ENCODE results near the gene FLYWCH2.

FLYWCH2 gene, protein sequence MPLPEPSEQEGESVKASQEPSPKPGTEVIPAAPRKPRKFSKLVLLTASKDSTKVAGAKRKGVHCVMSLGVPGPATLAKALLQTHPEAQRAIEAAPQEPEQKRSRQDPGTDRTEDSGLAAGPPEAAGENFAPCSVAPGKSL

DNA sequence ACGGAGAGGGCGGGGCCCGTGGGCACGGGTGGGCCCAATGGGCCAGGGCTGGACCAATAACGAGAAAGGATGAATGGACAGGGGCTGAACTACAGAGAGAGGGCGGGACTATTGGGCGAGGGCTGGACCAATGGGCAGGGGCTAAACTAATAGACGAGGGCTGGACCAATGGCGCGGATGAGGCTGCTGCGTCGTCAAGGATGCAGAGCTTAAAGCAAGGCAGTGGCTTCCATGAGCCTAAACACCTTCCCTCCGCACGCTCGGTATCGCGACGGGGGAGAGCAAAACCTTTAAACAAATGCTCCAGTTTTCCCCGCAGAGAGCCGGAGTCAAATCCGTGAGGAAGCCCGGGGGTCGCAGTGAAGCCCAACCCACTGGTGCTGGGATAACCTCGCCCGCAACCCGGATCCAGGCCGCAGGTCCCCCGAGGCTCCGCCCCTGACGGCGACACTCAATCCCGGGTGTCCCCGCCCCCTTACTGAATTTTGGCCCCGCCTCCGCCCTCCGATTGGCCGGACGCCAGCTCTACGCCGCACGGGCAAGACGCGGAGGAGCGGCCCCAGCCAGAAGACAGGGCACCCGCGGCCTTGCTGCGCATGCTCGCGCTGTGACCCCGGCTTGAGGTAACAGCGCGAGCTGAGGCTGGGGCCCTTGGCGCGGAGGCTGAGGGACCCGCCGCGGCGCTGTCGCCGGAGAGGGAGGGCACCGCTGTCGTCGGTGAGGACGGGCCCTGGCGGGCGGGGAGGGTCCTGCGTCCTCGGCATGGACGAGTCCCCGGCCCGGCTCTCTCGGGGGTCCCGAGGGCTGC is at the start of gene FLYWCH2:
FLYWCH2 (plus strand) TSS at position 566 of the 808 bp plus-strand sequence. CDS start 13,235 bp downstream, outside the sequence.
- DNase-seq (ENCODE audit: low read depth), result peak; percentile 99

DNA sequence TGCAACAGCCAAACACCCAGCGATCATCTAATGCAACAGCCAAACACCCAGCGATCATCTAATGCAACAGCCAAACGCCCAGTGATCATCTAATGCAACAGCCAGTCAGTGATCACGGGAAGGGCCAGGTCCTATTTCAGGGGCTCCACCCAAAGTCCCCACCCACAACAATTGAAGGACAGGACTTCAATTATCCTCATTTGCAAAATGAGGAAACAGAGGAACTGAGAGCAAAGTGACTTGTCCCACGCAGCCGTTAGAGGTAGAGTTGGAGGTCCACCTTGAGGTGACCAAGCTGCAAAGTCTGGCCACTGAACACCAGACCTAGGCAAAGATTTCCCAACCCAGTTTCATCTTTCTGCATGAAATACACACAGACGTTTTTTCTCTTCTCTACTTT is 49.2 kb upstream of the FLYWCH2 start:
- DNase-seq (ENCODE audit: low read depth), result no peak

DNA sequence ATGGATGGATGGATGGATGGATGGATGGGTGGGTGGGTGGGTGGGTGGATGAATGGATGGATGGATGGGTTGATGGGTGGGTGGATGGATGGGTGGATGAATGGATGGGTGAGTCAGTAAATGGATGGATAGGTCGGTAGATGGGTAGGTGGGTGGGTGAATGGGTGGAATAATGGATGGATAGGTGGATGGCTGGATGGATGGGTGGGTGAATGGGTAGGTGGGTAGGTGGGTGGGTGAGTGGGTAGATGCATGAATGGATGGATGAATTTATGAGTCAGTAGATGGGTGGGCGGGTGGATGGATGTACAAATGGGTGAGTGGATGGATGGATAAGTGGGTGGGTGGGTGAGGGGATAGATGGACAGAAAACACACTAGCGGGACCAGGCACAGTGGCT is 48.0 kb upstream of the FLYWCH2 start:
- DNase-seq (ENCODE audit: low read depth), result no peak

DNA sequence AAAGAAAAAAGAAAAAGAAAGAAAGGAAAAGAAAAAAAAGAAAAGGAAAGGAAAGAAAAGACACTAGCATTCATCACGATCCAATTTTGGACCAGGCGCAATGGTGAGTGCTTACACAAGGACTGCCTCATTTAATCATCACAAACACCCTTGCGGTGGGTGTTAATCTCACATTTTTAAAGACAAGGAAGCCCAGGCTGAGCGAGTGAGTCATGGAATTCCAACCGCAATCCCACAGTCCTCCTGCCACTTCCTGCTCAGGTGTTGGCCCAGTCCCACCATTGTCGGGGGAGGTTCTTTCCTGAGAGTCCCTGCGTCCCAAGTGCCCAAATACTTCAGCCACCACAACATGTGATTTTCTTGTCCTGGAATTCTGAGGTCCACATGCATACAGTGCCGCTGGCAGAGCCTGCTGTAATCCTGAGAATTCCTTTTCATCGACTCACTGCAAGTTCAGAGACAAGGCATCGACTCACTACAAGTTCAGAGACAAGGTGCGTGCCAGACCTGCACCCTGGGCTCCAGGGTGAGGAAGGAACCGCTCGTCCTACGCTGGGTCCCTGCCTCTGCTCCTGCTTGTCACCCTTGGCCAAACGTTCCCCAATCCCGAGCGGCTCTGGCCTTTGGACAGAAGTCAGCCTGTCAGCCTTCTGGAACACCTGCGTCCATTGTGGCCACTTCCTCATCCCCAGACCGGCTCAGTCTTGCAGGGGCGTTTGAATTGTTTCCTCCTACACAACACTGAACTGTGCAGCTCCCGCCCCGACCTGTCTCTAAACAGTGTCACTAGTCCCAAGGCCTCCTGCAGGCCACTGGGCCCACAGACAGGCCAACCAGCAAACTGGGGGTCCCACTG is 47.1 kb upstream of the FLYWCH2 start:
- DNase-seq (ENCODE audit: low read depth), result peak; percentile 85

DNA sequence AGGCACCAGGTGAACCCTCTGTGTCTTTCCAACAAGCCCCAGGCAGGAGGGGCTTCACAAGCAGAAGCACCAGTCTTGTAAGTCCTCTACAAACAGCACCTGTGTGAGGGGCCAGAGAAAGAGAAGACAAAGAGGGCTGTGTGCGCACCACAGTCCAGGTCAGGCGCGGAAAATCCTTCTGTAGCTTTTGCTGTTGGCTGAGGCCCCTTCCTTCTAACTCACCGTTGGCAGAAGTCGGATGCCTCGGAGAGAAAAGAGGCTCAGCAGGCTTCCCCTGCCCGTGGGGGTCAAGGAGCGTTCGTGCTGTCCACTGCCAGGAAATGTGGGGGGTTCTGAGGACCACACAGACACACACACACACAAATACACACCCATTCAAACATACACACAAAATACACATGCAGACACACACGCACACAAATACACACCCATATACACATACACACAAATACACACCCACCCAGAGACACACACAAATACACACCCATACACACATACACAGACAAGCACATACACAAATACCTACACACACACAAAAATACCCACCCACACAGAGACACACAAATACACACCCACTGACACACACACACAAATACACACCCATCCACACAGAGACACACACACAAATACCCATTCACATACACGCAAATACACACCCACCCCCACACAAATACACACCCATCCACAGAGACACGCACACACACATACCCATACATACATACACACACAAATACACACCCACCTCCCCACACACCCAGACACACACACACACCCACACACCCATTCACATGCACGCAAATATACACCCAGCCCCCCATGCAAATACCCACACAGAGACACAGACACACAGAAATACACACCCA is 46.1 kb upstream of the FLYWCH2 start:
- no peak for DNase-seq (ENCODE audit: low read depth)

DNA sequence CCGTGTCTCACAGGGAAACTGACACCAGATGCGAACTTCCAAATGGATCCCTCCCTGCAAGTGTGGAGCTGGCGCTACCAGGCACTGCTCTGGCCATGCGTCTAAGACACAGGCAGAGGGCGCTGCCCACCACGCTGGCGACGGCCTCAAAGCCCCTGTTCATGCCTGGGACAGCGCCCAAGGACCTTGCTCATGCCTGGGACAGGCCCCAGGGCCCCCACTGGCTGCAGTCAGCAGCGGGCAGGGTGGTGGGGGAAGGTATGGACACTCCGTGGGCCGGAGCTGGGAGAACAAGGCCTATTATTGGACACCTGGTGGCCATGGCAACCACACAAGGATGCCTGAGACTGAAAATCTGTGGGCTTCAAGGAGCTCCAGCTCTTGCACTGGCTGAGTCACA is 44.1 kb upstream of the FLYWCH2 start:
- DNase-seq (ENCODE audit: low read depth), result peak; percentile 70

DNA sequence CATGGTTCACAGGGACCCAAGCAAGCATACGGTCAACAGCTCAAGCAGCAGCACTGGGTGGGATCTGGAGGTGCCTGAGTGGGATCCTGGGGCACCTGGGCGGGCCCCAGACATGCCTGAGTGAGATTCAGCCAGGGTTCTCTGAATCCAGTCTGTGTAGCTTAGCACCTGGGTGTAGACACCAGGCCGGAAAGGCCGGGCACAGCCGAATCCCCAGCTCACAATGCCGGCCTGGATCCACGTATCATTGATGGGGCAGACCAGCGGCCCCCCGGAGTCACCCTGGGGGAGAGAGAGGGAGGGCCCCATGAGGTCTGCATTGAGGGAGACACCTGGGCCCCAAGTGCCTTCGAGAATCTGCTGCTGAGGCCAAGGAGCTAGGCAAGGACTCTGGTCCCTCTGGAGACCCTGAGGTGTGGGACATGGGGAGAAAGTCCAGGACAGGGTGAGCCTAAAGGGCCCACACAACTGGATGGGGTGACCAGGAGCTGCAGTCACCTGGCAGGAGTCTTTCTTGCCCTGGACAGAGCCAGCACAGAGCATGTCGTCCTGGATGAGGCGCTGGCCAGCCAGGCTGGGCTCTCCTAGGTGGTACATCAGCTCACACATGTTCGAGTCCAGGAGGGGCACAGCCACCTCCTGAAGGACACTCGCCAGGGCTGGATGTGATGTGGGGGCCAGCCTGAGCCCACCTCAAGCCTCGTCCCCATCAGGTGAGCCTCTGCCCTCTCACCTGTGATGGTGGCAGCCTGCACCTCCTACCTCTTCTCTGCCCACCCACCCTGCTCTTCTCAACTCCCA is 43.2 kb upstream of the FLYWCH2 start:
- no peak for DNase-seq (ENCODE audit: low read depth)

DNA sequence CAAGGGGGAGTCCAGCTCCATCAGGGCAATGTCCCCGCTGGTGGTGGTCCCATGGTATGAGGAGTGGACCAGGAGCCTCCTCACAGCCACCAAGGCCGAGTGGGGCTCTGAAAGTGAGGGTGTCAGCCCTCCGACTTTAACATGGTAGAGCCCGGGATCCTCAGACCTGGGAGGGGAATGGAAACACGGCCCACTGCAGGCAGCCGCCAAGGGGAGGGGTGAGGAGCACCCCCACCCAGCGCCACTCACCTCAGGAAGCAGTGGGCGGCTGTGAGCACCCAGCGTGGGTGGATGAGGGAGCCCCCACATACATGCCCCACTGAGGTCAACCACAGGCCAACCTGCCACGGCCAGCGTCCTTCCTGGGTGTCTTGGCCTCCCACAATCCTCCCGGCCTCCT is 42.1 kb upstream of the FLYWCH2 start:
- DNase-seq (ENCODE audit: low read depth), result no peak

DNA sequence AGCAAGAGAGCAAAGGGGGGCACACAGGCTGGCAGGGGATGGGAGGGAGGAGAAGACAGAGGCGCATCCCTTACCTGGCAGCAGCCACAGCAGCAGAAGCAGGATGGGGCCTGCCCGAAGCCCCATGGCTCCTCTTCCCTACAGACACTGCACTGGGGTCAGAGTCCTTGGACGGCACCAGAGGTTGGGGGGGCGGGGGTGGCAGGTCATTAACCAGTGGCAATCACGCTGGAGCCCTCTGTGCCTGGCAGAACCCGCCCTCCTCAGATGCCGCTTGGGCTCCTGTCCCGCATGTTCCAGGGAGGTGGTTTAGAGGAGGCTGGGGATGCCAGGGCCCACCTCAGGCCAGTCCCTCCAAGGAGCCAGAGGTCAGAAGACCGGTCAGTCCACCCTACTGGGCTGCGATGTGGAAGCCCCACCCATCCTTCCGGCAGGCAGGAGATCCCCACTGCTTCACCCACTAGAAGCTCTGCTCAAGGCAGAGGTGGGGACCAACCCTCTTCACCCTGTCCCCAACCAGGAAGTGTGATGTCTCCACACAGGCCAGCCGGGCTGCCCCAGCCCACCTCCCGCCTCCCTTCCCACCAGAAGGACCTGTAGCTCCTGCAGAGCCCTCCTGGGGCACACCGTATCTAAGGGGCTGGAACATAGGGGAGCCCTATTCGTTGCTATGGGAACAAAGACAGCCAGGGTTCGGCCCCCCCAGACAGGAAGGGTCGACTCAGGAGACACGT is 41.2 kb upstream of the FLYWCH2 start:
- no peak for DNase-seq (ENCODE audit: low read depth)

DNA sequence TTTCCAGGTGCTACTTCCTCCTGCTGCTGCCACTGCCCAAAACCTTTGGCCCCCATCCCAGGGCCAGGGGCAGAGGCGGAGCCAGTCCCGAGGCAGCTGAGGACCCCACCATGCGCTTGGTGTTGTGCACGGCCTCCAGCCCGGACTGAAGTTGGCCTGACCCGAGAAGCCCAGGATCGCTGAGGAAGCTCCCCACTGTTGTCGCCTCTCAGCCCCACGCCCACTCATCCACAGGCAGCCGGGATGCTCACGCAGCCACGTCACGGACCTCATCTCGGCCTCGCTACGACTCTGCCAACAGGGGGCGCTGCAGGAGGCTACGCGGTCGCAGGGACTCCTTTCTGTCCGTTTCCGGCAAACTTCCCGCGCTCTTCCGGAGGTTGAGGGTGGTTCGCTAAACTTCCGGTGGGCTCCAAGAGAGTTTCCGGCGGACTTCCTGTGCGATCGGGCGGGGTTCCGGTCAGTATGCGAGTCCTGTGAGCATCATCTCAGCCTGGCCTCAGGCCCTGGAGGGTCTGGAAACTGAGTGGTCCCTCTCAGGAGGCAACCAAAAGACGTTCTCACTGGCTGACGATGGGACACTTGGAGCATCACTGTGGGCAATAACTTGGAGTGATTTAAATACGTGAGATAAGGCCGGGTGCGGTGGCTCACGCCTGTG is 40.5 kb upstream of the FLYWCH2 start:
- peak; percentile 51 for DNase-seq (ENCODE audit: low read depth)

DNA sequence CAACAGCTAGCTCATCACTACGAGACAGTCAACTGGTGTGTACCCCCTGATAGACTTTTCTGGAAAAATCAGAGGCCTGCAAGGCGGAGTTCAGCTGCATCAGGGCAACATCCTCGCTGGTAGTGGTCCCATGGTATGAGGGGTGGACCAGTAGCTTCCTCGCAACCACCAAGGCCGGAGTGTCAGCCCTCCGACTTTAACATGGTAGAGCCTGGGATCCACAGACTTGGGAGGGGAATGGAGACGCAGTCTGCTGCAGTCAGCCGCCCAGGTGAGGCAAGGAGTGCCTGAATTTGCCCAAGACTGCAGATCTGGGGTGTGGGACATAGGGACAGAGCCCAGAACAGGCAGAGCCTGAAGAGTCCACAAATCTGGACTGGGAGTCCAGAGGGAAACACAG is 39.5 kb upstream of the FLYWCH2 start:
- DNase-seq (ENCODE audit: low read depth), result no peak

DNA sequence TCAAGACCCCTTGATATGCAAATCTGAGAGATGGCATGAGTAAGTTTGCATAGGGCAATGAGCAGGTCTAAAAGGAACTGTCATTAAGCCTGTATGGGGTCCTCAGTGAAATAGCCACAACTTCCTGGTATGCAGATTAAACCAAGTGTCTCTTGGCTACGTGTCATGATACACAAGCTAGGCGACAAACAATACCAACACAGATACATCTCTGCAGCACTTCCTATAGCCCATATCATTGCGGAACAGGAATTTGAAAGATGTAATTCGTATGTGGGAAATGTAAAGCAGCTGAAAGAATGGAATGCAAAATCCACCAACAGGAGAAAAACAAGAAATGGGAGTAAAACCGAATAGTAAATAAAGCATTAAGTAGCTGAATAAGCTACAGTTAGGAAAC is 37.9 kb upstream of the FLYWCH2 start:
- DNase-seq (ENCODE audit: low read depth), result no peak

DNA sequence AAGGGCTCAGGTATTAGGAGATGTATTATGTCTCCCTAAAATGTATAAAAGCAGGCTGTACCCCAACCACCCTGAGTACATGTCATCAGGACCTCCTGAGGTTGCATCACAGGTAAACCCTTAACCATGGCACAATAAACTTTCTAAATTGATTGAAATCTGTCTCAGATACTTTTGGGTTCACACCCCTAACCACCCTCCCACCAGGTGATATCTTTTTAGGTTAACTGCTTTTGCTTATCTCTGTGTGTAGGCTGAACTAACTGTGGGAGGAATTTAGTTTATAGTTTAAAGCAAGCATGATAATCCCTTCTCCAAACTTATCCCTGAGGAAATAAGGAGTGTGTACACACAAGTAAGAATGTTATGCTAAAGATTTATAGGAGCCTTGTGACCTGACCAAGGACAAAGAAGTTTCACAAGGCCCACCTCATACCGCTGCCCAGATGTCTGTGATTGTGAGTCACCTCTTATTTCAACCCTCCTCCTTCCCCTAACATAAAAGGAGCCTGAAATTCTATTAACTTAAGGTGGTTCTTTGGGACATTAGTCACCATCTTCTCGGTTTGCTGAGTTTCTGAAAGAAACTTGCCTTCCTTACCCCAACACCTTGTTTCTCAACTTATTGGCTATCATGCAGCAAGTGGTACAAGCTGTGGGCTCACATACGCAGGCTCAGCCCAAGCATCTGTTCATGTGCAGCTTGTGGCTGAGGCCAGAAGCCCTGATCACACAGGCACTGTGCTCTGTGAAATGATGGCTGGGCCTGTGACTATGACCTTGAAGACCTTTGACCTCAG is 36.3 kb upstream of the FLYWCH2 start:
- peak; percentile 54 for DNase-seq (ENCODE audit: low read depth)

DNA sequence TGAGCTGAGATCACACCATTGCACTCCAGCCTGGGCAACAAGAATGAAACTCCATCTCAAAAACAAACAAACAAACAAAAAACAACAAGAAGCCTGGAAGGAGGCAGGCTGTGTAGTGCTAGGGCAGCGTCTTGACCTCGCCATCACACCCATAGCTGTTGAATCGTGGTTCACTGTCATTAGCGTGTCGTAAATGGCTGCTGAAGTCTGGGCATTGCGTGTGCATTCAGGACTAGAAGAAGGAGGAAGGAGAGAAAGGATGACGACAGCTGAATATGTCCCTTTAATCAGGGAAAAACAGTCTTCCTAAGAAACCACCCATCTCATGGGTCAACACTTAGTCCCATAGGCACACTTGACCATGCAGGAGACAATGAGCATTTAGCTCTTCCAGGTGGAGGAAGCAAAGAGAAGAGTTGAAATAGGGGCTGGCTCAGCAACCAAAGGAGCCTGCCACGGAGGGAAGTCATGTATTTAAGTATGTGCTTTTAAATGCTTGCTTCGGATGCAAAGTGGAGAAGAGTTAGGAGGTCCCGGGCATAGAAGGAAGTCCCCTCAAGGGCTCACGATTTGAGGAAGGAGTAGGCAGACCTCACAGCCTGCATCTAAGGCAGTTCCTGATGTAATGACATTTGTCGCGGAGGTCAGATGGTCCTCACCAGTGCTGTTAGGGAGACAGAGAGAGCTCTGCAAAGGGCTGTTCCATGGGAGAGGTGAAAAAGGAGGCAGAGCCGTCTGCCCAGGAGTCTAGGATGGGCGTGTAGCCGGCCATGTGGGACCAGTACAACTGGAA is 33.9 kb upstream of the FLYWCH2 start:
- DNase-seq (ENCODE audit: low read depth), result no peak

DNA sequence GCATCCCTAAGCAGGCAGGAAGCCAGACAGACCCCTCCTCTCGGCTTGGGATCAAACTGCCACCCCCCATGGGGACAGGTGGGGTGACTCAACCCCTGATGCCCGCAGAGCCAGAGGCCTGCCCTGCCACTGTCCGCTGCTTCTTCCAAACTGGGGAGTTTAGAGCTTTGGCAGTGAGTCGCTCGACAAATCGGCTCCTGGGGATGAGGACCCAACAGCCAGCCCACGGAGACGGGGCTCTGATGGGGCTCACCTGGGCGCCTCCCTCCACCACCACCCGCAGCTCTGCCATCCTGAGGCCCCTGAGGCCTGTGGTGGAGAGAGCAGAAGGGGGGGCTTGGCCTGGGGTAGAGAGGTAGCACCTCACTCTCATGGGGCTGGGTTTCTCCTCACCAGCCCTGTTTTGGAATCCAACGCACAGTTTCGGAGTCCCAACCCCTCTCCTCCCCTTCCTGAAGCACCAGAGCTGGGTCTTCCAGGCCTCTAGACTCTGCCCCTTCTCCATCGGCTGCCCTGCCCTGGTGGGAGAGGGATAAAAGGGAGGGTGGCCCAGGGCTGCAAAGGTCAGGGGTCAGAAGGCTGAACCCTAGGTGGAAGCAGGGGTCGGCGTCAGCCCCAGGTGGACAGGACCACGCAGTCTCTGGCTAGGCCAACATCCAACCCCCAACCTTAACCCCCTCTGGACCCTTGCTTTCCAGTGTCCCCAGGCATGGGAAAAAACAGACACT is 30.8 kb upstream of the FLYWCH2 start:
- no peak for DNase-seq (ENCODE audit: low read depth)

DNA sequence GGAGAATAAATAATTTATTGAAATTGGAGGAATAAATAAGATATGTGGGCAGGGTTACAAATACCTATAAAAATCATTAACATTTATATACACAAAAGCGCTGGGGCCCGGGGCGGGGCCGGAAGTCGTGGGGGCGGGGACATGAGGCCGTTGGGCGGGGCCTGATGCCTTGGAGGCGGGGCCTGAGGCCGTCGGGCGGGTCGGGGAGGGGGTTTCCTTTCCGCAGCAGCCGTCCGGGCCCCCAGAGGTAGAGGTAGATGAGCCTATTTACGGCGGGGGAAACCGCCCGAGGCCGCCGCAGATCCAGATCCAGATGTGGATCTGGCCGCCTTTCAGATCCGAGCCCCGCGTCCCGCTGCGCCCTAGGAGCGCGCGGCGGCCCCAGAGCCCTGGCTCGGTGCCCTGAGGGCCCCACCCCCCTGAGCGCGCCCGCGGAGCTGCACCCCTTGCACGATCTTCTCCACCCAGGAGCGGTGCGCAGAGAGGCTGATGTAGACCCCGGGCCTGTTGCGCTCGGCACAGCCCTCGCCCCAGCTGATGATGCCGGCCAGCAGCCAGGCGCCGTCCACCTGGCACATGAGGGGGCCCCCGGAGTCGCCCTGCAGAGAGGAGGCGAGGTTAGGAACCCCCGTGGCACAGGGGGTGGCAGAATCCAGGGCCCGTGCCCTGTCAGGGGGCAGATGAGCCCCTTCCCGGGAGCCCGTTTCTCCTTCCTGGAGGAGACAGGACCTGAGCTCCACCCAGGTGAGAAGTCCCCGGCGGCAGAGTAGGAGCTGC is 30.1 kb upstream of the FLYWCH2 start:
- DNase-seq (ENCODE audit: low read depth), result no peak
